HepG2 (cell line): ENCODE data around the gene BAG5. TPM values are rescaled to one million over a fixed set of nuclear protein-coding genes. Genes with fewer than 3 reads are reported as not detected.

Experiments used
- ATAC-seq: fragments of 200-7000 bp; cut with Tn5 transposase; 3 replicates; pipeline ENCODE4 v1.9.1; 2020; ENCODE audit warnings: mild to moderate bottlenecking, moderate library complexity
- BruUV-seq: library from RNA; stranded (reverse); fragments of 400-500 nt; replicated peaks from 2 replicates; lab custom pipeline; 2021; lab: Mats Ljungman, UMichigan
- CTCF ChIA-PET: fragments of 300-600 bp; formaldehyde crosslinking; extraction: SDS; loops from one replicate; lab custom pipeline; 2021; ENCODE audit warnings: low total read pairs, inconsistent platforms, low intra/inter-chr PET ratio; lab: Yijun Ruan, JAX
- POLR2A ChIA-PET: fragments of 350-600 bp; sonication (Branson Sonifier 250); formaldehyde crosslinking; loops from one replicate; lab custom pipeline; 2020; ENCODE audit warnings: antibody characterized with exemption, inconsistent platforms; lab: Yijun Ruan, JAX
- DNase-seq: peaks from one replicate; pipeline ENCODE4 v3.0.0-alpha.2; 2015; ENCODE audit warnings: low spot score
- FAIRE-seq: peaks from 3 replicates; lab custom pipeline; 2011; peaks lifted over from hg19 to GRCh38; lab: Jason Lieb, UNC
- H2AFZ ChIP-seq: one replicate; pipeline ENCODE4 v1.6.1; 2011; ENCODE audit warnings: low read length, inconsistent platforms
- H3K27ac ChIP-seq: fragments of 300-600 bp; 3 replicates; pipeline ENCODE4 v1.8.0; 2011; ENCODE audit warnings: mixed run types, mild to moderate bottlenecking, mixed read lengths, low read length, inconsistent platforms; ENCODE audit not compliant: insufficient read depth; ENCODE audit errors: extremely low read length
- H3K27me3 ChIP-seq, 2 experiments: fragments of 200-600 bp in 1 of 2; 2 replicates in 1 of 2; 3 replicates in 1 of 2; pipeline versions ENCODE4 v1.6.0 to v1.8.0; 2011; ENCODE audit warnings: low read length in 2 of 2, mild to moderate bottlenecking in 2 of 2, moderate library complexity in 2 of 2, inconsistent platforms in 1 of 2; ENCODE audit not compliant: insufficient read depth in 2 of 2, control insufficient read depth in 1 of 2
- H3K36me3 ChIP-seq, 2 experiments: fragments of 200-600 bp in 1 of 2; replicated peaks in 1 of 2; 2 replicates in 1 of 2; 3 replicates in 1 of 2; pipeline versions ENCODE4 v1.5.1 to v1.8.0; 2011; ENCODE audit warnings: low read length in 2 of 2, inconsistent platforms in 1 of 2; ENCODE audit not compliant: insufficient read depth in 2 of 2, control insufficient read depth in 1 of 2
- H3K4me1 ChIP-seq: 2 replicates; pipeline ENCODE4 v1.5.1; 2012; ENCODE audit warnings: low read length, inconsistent platforms; ENCODE audit not compliant: insufficient read depth
- H3K4me2 ChIP-seq: 2 replicates; pipeline ENCODE4 v1.6.0; 2011; ENCODE audit warnings: low read depth, low read length, inconsistent platforms
- H3K4me3 ChIP-seq, 3 experiments: fragments of 200-600 bp in 1 of 3; sonication (generic), shearing (Covaris generic) in 1 of 3; replicated peaks in 1 of 3; 2 replicates each; pipeline ENCODE4 v1.5.1; 2011 to 2016; ENCODE audit warnings: low read length in 3 of 3, inconsistent platforms in 2 of 3, low read depth in 2 of 3, mild to moderate bottlenecking in 2 of 3, control low read depth in 1 of 3, mixed read lengths in 1 of 3; ENCODE audit not compliant: insufficient read depth in 1 of 3
- H3K79me2 ChIP-seq: one replicate; pipeline ENCODE4 v1.6.1; 2011; ENCODE audit warnings: low read length, inconsistent platforms; ENCODE audit not compliant: insufficient read depth
- H3K9ac ChIP-seq: 2 replicates; pipeline ENCODE4 v1.6.0; 2011; ENCODE audit warnings: mild to moderate bottlenecking, low read depth, low read length, inconsistent platforms; ENCODE audit not compliant: insufficient read depth
- H3K9me3 ChIP-seq: 2 replicates; pipeline ENCODE4 v1.5.1; 2012; ENCODE audit warnings: mild to moderate bottlenecking, low read length
- H4K20me1 ChIP-seq: 2 replicates; pipeline ENCODE4 v1.6.0; 2011; ENCODE audit warnings: inconsistent platforms, mild to moderate bottlenecking, low read length, moderate library complexity; ENCODE audit not compliant: insufficient read depth
- GABPA ChIP-seq, 2 experiments: IDR thresholded peaks; 2 replicates each; pipeline ENCODE4 v1.6.1; 2011 to 2016; ENCODE audit warnings: low read depth in 2 of 2, low read length in 1 of 2, missing biosample characterization in 1 of 2, missing genetic modification characterization in 1 of 2
- ZFP90 ChIP-seq: sonication (generic); formaldehyde crosslinking; IDR thresholded peaks from 2 replicates; pipeline ENCODE4 v1.8.0; 2022; ENCODE audit warnings: missing genetic modification reagents, mild to moderate bottlenecking, inconsistent platforms, borderline replicate concordance
- ZNF687 ChIP-seq: sonication (generic); formaldehyde crosslinking; IDR thresholded peaks from 2 replicates; pipeline ENCODE4 v1.5.1; 2020; ENCODE audit warnings: mild to moderate bottlenecking, missing genetic modification reagents, moderate library complexity
- WGBS: methylation state at CpG from one replicate; pipeline ENCODE4 v1.1.6; 2017; ENCODE audit warnings: low lambda C conversion rate; 5-methylcytosine and 5-hydroxymethylcytosine counted together
- in situ Hi-C: cut with HindIII; loops from 2 replicates; pipeline ENCODE4 v1.10.0; 2017; ENCODE audit warnings: low pct_unique_long_range_greater_than_20kb; ENCODE audit not compliant: extremely low pct_ligation_motif_present
- intact Hi-C: fragments of 100-400 bp; cut with micrococcal nuclease; formaldehyde crosslinking; loops from one replicate; pipeline ENCODE4 v1.10.0; 2022; ENCODE audit not compliant: unreplicated experiment
- polyA plus RNA-seq, 8 experiments: library from polyadenylated mRNA; depleted of rRNA in 3 of 8; stranded (reverse) in 7 of 8; unstranded in 1 of 8; fragments of >200 nt; fragmentation: Illumina TruSeq in 4 of 8; extraction: Trizol in 4 of 8; gene quantifications; 2 replicates each; pipeline versions ENCODE4 v1.2.1 to v1.2.3, GENCODE V29; 2011 to 2016; ENCODE audit warnings: low read depth in 4 of 8, missing spikeins in 1 of 8, mixed read lengths in 1 of 8; ENCODE audit not compliant: insufficient read depth in 1 of 8
- total RNA-seq, 5 experiments: library from RNA; depleted of rRNA; stranded (reverse); fragments of >200 nt; fragmentation: Illumina TruSeq; extraction: Trizol; gene quantifications; 2 replicates each; pipeline ENCODE4 v1.2.3, GENCODE V29; 2016; ENCODE audit warnings: low read depth in 1 of 5

The BAG5 gene
- total and polyA plus RNA-seq, 2 of the 13 experiments (the other 11 are each of a cell fraction or from before 2014, with no cell fraction given): 3.5 to 21.0 TPM

- TF ChIP-seq ZNF687 (CRISPR knock-in tag) (peak; percentile 74), GABPA (IDR thresholded peaks at IDR 0.05; ENCODE audit: low read depth, low read length) (no peak), GABPA (CRISPR knock-in tag; IDR thresholded peaks at IDR 0.05; ENCODE audit: low read depth) (peak; percentile 10; the same call in 1 of the 2 replicates)
These were observed 44.7 kb upstream of the BAG5 start (continued) for GRCh38 chr14:103606963-103607668.

GRCh38 chr14:103604620-103605019, 42.2 kb upstream of the BAG5 start:
- Histone ChIP-seq H3K9me3 (no peaks in the 10 kb centered on the region), H3K4me2 (no peak overlapping the region), H3K4me1 (peaks cover 18% of the 10 kb centered on the region), H3K79me2 (no peaks in the 10 kb centered on the region), H3K36me3 (no peaks in the 10 kb centered on the region), H4K20me1 (no peaks in the 10 kb centered on the region), H3K27ac (no peak overlapping the region), H3K27me3 (peaks cover 6 to 20% of the 10 kb centered on the region in 2 experiments), H2AFZ (no peak overlapping the region), H3K4me3 (no peak overlapping the region), H3K9ac (no peak overlapping the region)
- ChIA-PET CTCF (no interaction called here), POLR2A (no interaction called here)
- intact Hi-C loops (no loop called here), in situ Hi-C loops (no loop called here)
- BruUV-seq: no TSS peak
- ATAC-seq: no peak
- 76% methylated on average over 2 of the region's 5 CpGs for whole genome bisulfite sequencing
- no peak for FAIRE-seq
- no peak for DNase-seq
- no peak for TF ChIP-seq ZFP90 (CRISPR knock-in tag)
